ENCODE measurements around the gene CLIC1. TPM values are rescaled to one million over a fixed set of nuclear protein-coding genes. Genes with fewer than 3 reads are reported as not detected.

Gene CLIC1
- total and polyA plus RNA-seq, 2 donors (not counting 1 experiment from before 2014, with no cell fraction given), result 216 to 290 TPM

GRCh38 chr6:31762356-31762755 lies 26.0 kb upstream of the CLIC1 start, which contains the start of gene SAPCD1:
Gene SAPCD1 (plus strand): TSS chr6:31762656. CDS start chr6:31763055, 399 bp downstream.
- Histone ChIP-seq H3K4me2 (replicated peaks; ENCODE audit: low read depth, low read length, poor library complexity, severe bottlenecking) (no peak within 1 kb of the TSS), H3K9ac (ENCODE audit: low read length) (no peak within 1 kb of the TSS), H3K4me3 (ENCODE audit: control extremely low read depth in 1 of 5, extremely low read depth in 1 of 5, insufficient read depth in 1 of 5, low read depth in 2 of 5, low read length in 4 of 5) (no peak within 1 kb of the TSS), H2AFZ (ENCODE audit: insufficient read depth, low read depth, low read length, poor library complexity, severe bottlenecking) (no peak within 1 kb of the TSS), H3K27ac (ENCODE audit: low read length in 2 of 2) (no peak within 1 kb of the TSS), H3K36me3 (replicated peaks in 1 of 2; ENCODE audit: control extremely low read depth in 1 of 2, control insufficient read depth in 1 of 2, extremely low read depth in 1 of 2, insufficient read depth in 2 of 2, low read length in 1 of 2) (peaks cover 0 to 14% of the 10 kb centered on the region in 2 experiments), H3K4me1 (ENCODE audit: control insufficient read depth in 2 of 2, insufficient read depth in 2 of 2, low read length in 2 of 2) (no peaks in the 10 kb centered on the region), H3K27me3 (replicated peaks in 1 of 4; ENCODE audit: control extremely low read depth in 1 of 4, control insufficient read depth in 3 of 4, insufficient read depth in 4 of 4, low read length in 3 of 4) (no peaks in the 10 kb centered on the region), H3K79me2 (ENCODE audit: control insufficient read depth, insufficient read depth, low read length) (no peaks in the 10 kb centered on the region), H3K9me3 (ENCODE audit: control extremely low read depth in 1 of 3, control insufficient read depth in 2 of 3, insufficient read depth in 1 of 3, low read length in 2 of 3) (no peaks in the 10 kb centered on the region), H4K20me1 (ENCODE audit: control insufficient read depth, insufficient read depth, low read length, poor library complexity, severe bottlenecking) (no peaks in the 10 kb centered on the region)
- intact Hi-C loops (cut with micrococcal nuclease), result no loop called here
- H3K27me3 Mint-ChIP-seq, result no peaks in the 10 kb centered on the region
- H3K4me1 Mint-ChIP-seq, result no peaks in the 10 kb centered on the region
- 63% methylated on average over 1 of the region's 4 CpGs for WGBS (ENCODE audit: insufficient coverage)
- DNase-seq, result no peak
- H3K4me3 Mint-ChIP-seq, result no peak within 1 kb of the TSS
- H3K27ac Mint-ChIP-seq, result no peak within 1 kb of the TSS
- CTCF ChIA-PET, result no interaction called here
- H3K9me3 Mint-ChIP-seq (ENCODE audit: insufficient read depth), result no peaks in the 10 kb centered on the region
- POLR2A ChIA-PET, result no interaction called here
- ATAC-seq (ENCODE audit: low read depth), result no peak
- no peak for TF ChIP-seq EZH2 (IDR thresholded peaks at IDR 0.05; ENCODE audit: borderline replicate concordance, insufficient read depth, low read depth, low read length, poor library complexity, severe bottlenecking)
- no peak for TF ChIP-seq CTCF (IDR thresholded peaks at IDR 0.05)

- Mint-ChIP-seq H3K4me1 (no peaks in the 10 kb centered on the region), H3K9me3 (ENCODE audit: insufficient read depth) (no peaks in the 10 kb centered on the region), H3K4me3 (no peak overlapping the region), H3K27ac (no peak overlapping the region), H3K27me3 (no peaks in the 10 kb centered on the region)
- Histone ChIP-seq H3K36me3 (replicated peaks in 1 of 2; ENCODE audit: control extremely low read depth in 1 of 2, control insufficient read depth in 1 of 2, extremely low read depth in 1 of 2, insufficient read depth in 2 of 2, low read length in 1 of 2) (peaks cover 0 to 14% of the 10 kb centered on the region in 2 experiments), H3K4me3 (ENCODE audit: control extremely low read depth in 1 of 5, extremely low read depth in 1 of 5, insufficient read depth in 1 of 5, low read depth in 2 of 5, low read length in 4 of 5) (no peak overlapping the region), H3K27ac (ENCODE audit: low read length in 2 of 2) (no peak overlapping the region), H4K20me1 (ENCODE audit: control insufficient read depth, insufficient read depth, low read length, poor library complexity, severe bottlenecking) (no peaks in the 10 kb centered on the region), H2AFZ (ENCODE audit: insufficient read depth, low read depth, low read length, poor library complexity, severe bottlenecking) (no peak overlapping the region), H3K9me3 (ENCODE audit: control extremely low read depth in 1 of 3, control insufficient read depth in 2 of 3, insufficient read depth in 1 of 3, low read length in 2 of 3) (no peaks in the 10 kb centered on the region), H3K9ac (ENCODE audit: low read length) (no peak overlapping the region), H3K27me3 (replicated peaks in 1 of 4; ENCODE audit: control extremely low read depth in 1 of 4, control insufficient read depth in 3 of 4, insufficient read depth in 4 of 4, low read length in 3 of 4) (no peaks in the 10 kb centered on the region), H3K4me2 (replicated peaks; ENCODE audit: low read depth, low read length, poor library complexity, severe bottlenecking) (no peak overlapping the region), H3K79me2 (ENCODE audit: control insufficient read depth, insufficient read depth, low read length) (no peaks in the 10 kb centered on the region), H3K4me1 (ENCODE audit: control insufficient read depth in 2 of 2, insufficient read depth in 2 of 2, low read length in 2 of 2) (no peaks in the 10 kb centered on the region)
- ChIA-PET POLR2A (interaction anchor here (0.6 kb wide), 2 partner anchors 10 to 71 kb away, joined by 3 to 7 read pairs; no protein-coding TSS in a partner anchor), CTCF (no interaction called here)
- intact Hi-C loops (cut with micrococcal nuclease), result no loop called here
- WGBS (ENCODE audit: insufficient coverage), result 100% methylated on average over 8 of the region's 8 CpGs
- ATAC-seq (ENCODE audit: low read depth) (no peak), DNase-seq (no peak)
- no peak for TF ChIP-seq EZH2 (IDR thresholded peaks at IDR 0.05; ENCODE audit: borderline replicate concordance, insufficient read depth, low read depth, low read length, poor library complexity, severe bottlenecking)
- no peak for TF ChIP-seq CTCF (IDR thresholded peaks at IDR 0.05)
Measured at GRCh38 chr6:31761343-31761742, 25.0 kb upstream of the CLIC1 start.
